WTC11 (cell line): Measurements from ENCODE around the gene MAGEB10. TPM values are rescaled to one million over a fixed set of nuclear protein-coding genes. Genes with fewer than 3 reads are reported as not detected.
"Not testable (repeated sequence)": the region's sequence is repeated elsewhere in the genome, so short reads cannot be mapped to it uniquely, and the experiment has no call there.

ENCODE experiments used
- ATAC-seq: fragments of 200-7000 bp; cut with Tn5 transposase; 2 replicates; pipeline ENCODE4 v1.10.0; 2021; ENCODE audit warnings: mild to moderate bottlenecking, moderate library complexity
- CTCF ChIA-PET: fragments of 300-600 bp; sonication (Branson Sonifier 250); formaldehyde crosslinking; loops from one replicate; lab custom pipeline; 2021; ENCODE audit warnings: antibody characterized with exemption; lab: Charles Lee
- POLR2A ChIA-PET: fragments of 350-600 bp; sonication (Branson Sonifier 250); formaldehyde crosslinking; loops from one replicate; lab custom pipeline; 2021; ENCODE audit warnings: antibody characterized with exemption; lab: Charles Lee
- DNase-seq: peaks from one replicate; pipeline ENCODE4 v3.0.0; 2021; ENCODE audit warnings: low spot score
- H3K27ac Mint-ChIP-seq: 2 replicates; pipeline ENCODE4 v1.8.0; 2021; ENCODE audit warnings: mixed read lengths
- H3K27me3 Mint-ChIP-seq: 2 replicates; pipeline ENCODE4 v1.8.0; 2021; ENCODE audit warnings: low read depth, mild to moderate bottlenecking, moderate library complexity, mixed read lengths
- H3K36me3 Mint-ChIP-seq: 2 replicates; pipeline ENCODE4 v1.8.0; 2021; ENCODE audit warnings: mixed read lengths
- H3K4me1 Mint-ChIP-seq: 2 replicates; pipeline ENCODE4 v1.8.0; 2022; ENCODE audit warnings: mixed read lengths
- H3K4me3 Mint-ChIP-seq: 2 replicates; pipeline ENCODE4 v1.8.0; 2021; ENCODE audit warnings: mild to moderate bottlenecking, moderate library complexity, mixed read lengths
- H3K9me3 Mint-ChIP-seq: 2 replicates; pipeline ENCODE4 v1.8.0; 2021; ENCODE audit warnings: mixed read lengths
- ATF1 ChIP-seq: sonication (generic); formaldehyde crosslinking; IDR thresholded peaks from 2 replicates; pipeline ENCODE4 v1.8.1; 2023; ENCODE audit warnings: mild to moderate bottlenecking, moderate library complexity, missing genetic modification reagents
- CREM ChIP-seq: sonication (generic); formaldehyde crosslinking; IDR thresholded peaks from 2 replicates; pipeline ENCODE4 v1.8.1; 2022; ENCODE audit warnings: mild to moderate bottlenecking, missing genetic modification reagents, moderate library complexity
- GRHL2 ChIP-seq: fragments of 250-450 bp; sonication (Bioruptor Pico); IDR thresholded peaks from 2 replicates; pipeline ENCODE4 v1.8.0; 2022; ENCODE audit warnings: mild to moderate bottlenecking, moderate library complexity; ENCODE audit not compliant: insufficient replicate concordance, severe bottlenecking
- JAZF1 ChIP-seq: fragments of 250-450 bp; sonication (Bioruptor Pico); IDR thresholded peaks from 2 replicates; pipeline ENCODE4 v1.9.0; 2021; ENCODE audit warnings: moderate library complexity, mild to moderate bottlenecking, inconsistent platforms
- JUN ChIP-seq: sonication (generic); formaldehyde crosslinking; IDR thresholded peaks from 2 replicates; pipeline ENCODE4 v1.8.0; 2023; ENCODE audit warnings: mild to moderate bottlenecking, missing genetic modification reagents
- MXD4 ChIP-seq: fragments of 250-450 bp; sonication (Bioruptor Pico); IDR thresholded peaks from 2 replicates; pipeline ENCODE4 v1.8.0; 2021; ENCODE audit warnings: mild to moderate bottlenecking, moderate library complexity, borderline replicate concordance
- RORB ChIP-seq: fragments of 250-450 bp; sonication (Bioruptor Pico); IDR thresholded peaks from 2 replicates; pipeline ENCODE4 v1.9.0; 2021; ENCODE audit warnings: mild to moderate bottlenecking
- TEAD4 ChIP-seq: sonication (generic); formaldehyde crosslinking; IDR thresholded peaks from 2 replicates; pipeline ENCODE4 v1.8.0; 2022; ENCODE audit warnings: mild to moderate bottlenecking, missing genetic modification reagents
- ZNF263 ChIP-seq: sonication (generic); formaldehyde crosslinking; IDR thresholded peaks from 2 replicates; pipeline ENCODE4 v1.8.1; 2022; ENCODE audit warnings: low read depth, mild to moderate bottlenecking, moderate library complexity, missing genetic modification reagents
- total RNA-seq: library from RNA; stranded (reverse); gene quantifications from 3 replicates; pipeline ENCODE4 v1.2.3, GENCODE V29; 2021
- TF ChIP-seq, protein P1 (sequence below): sonication (generic); formaldehyde crosslinking; IDR thresholded peaks from 2 replicates; pipeline ENCODE4 v1.8.0; 2022; ENCODE audit warnings: missing genetic modification reagents
- TF ChIP-seq, protein P2 (sequence below): sonication (generic); formaldehyde crosslinking; IDR thresholded peaks from 2 replicates; pipeline ENCODE4 v1.8.0; 2022; ENCODE audit warnings: mild to moderate bottlenecking, missing genetic modification reagents
- TF ChIP-seq, protein P3 (sequence below): sonication (generic); formaldehyde crosslinking; IDR thresholded peaks from 2 replicates; pipeline ENCODE4 v1.8.1; 2023; ENCODE audit warnings: mild to moderate bottlenecking, moderate library complexity, missing genetic modification reagents
- TF ChIP-seq, protein P4 (sequence below): fragments of 250-450 bp; sonication (Bioruptor Pico); conservative IDR thresholded peaks from 2 replicates; pipeline ENCODE4 v1.9.0; 2021; ENCODE audit warnings: mild to moderate bottlenecking
- TF ChIP-seq, protein P5 (sequence below): sonication (generic); formaldehyde crosslinking; IDR thresholded peaks from 2 replicates; pipeline ENCODE4 v1.8.0; 2023; ENCODE audit warnings: missing genetic modification reagents
- TF ChIP-seq, protein P6 (sequence below): fragments of 250-450 bp; sonication (Bioruptor Pico); IDR thresholded peaks from 2 replicates; pipeline ENCODE4 v1.8.0; 2021; ENCODE audit warnings: mild to moderate bottlenecking
- TF ChIP-seq, protein P7 (sequence below): sonication (generic); formaldehyde crosslinking; IDR thresholded peaks from 2 replicates; pipeline ENCODE4 v1.8.1; 2023; ENCODE audit warnings: mild to moderate bottlenecking, missing genetic modification reagents, moderate library complexity
- TF ChIP-seq, protein P8 (sequence below): fragments of 250-450 bp; sonication (Bioruptor Pico); IDR thresholded peaks from 2 replicates; pipeline ENCODE4 v1.9.0; 2021; ENCODE audit warnings: mild to moderate bottlenecking, borderline replicate concordance

Gene MAGEB10
- total RNA-seq, 1 experiment from 2014 or later: not detected

DNA sequence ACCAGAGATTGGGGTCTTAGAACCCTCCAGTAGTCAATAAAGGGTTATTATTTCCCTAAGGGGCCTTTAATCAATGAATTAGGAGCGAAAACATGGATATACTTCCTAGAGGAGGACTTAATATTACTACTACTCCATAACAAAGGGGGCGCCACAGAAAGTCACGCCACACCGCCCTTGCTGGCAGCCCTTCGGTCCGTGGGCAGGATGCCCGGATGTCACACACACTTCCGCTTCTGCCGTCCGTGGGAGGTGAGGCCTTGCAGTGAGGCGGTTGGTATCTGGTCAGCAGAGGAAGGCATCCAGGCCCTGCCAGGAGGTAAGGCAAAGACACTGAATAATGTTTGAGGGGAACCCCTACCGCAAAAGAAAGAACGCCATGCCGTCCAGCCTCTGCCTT lies 436 bp downstream of the MAGEB10 start (continued):
- TF ChIP-seq, protein P1, sequence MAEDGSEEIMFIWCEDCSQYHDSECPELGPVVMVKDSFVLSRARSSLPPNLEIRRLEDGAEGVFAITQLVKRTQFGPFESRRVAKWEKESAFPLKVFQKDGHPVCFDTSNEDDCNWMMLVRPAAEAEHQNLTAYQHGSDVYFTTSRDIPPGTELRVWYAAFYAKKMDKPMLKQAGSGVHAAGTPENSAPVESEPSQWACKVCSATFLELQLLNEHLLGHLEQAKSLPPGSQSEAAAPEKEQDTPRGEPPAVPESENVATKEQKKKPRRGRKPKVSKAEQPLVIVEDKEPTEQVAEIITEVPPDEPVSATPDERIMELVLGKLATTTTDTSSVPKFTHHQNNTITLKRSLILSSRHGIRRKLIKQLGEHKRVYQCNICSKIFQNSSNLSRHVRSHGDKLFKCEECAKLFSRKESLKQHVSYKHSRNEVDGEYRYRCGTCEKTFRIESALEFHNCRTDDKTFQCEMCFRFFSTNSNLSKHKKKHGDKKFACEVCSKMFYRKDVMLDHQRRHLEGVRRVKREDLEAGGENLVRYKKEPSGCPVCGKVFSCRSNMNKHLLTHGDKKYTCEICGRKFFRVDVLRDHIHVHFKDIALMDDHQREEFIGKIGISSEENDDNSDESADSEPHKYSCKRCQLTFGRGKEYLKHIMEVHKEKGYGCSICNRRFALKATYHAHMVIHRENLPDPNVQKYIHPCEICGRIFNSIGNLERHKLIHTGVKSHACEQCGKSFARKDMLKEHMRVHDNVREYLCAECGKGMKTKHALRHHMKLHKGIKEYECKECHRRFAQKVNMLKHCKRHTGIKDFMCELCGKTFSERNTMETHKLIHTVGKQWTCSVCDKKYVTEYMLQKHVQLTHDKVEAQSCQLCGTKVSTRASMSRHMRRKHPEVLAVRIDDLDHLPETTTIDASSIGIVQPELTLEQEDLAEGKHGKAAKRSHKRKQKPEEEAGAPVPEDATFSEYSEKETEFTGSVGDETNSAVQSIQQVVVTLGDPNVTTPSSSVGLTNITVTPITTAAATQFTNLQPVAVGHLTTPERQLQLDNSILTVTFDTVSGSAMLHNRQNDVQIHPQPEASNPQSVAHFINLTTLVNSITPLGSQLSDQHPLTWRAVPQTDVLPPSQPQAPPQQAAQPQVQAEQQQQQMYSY (CRISPR knock-in tag): no peak
- TF ChIP-seq, protein P2, sequence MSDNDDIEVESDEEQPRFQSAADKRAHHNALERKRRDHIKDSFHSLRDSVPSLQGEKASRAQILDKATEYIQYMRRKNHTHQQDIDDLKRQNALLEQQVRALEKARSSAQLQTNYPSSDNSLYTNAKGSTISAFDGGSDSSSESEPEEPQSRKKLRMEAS (CRISPR knock-in tag): no peak
- no peak for TF ChIP-seq JUN
- no peak for TF ChIP-seq GRHL2 (CRISPR knock-in tag)
- TF ChIP-seq, protein P3, sequence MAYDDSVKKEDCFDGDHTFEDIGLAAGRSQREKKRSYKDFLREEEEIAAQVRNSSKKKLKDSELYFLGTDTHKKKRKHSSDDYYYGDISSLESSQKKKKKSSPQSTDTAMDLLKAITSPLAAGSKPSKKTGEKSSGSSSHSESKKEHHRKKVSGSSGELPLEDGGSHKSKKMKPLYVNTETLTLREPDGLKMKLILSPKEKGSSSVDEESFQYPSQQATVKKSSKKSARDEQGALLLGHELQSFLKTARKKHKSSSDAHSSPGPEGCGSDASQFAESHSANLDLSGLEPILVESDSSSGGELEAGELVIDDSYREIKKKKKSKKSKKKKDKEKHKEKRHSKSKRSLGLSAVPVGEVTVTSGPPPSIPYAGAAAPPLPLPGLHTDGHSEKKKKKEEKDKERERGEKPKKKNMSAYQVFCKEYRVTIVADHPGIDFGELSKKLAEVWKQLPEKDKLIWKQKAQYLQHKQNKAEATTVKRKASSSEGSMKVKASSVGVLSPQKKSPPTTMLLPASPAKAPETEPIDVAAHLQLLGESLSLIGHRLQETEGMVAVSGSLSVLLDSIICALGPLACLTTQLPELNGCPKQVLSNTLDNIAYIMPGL (CRISPR knock-in tag): no peak
- no peak for TF ChIP-seq MXD4
- TF ChIP-seq, protein P4, sequence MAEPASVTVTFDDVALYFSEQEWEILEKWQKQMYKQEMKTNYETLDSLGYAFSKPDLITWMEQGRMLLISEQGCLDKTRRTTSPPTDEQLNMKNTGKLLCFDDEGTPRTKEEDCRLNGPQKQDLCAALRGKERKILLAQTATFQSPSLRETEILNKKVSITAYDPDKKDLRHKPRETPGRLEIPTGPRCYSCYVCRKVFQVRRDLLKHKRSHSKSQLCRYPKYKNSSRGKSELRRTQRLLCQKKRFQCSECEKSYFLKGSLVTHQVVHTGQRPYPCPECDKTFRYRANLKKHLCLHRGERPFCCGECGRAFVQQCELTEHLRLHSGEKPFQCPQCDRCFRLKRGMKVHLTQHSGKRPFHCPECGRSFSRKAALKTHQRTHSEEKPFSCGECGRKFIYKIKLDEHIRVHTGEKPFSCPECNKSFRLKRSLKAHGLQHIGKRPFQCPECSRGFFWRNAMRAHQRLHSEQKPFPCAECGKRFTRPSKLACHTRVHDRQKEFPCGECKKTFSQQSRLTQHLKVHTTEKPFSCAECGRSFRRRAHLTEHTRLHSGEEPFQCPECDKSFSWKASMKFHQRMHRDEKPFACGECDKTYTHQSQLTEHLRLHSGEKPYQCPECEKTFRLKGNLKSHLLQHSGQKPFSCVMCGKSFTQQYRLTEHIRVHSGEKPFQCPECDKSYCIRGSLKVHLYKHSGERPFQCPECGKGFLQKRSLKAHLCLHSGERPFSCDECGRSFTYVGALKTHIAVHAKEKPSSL: no peak

DNA sequence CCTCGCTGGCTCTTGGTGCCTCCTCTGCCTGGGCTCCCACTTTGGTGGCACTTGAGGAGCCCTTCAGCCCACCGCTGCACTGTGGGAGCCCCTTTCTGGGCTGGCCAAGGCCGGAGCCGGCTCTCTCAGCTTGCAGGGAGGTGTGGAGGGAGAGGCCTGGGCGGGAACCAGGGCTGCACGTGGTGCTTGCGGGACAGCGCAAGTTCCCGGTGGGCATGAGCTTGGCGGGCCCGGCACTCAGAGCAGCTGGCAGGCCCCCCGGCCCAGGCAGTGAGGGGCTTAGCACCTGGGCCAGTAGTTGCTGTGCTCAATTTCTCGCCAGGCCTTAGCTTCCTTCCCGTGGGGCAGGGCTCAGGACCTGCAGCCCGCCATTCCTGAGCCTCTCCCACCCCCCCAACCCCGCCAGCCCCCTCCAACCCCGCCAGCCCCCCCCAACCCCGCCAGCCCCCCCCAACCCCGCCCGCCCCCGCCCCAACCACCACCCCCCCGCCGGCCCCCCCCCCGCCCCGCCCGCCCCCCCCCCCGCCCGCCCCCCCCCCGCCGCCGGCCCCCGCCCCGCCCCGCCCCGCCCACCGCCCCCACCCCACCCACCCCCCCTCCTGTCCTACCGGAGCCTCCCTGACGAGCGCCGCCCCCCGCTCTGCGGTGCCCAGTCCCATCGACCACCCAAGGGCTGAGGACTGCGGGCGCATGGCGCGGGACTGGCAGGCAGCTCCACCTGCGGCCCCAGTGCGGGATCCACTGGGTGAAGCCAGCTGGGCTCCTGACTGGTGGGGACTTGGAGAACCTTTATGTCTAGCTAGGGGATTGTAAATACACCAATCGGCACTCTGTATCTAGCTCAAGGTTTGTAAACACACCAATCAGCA lies 1.4 kb downstream of the MAGEB10 start:
- H3K4me1 Mint-ChIP-seq, POLR2A ChIA-PET, DNase-seq, CTCF ChIA-PET, H3K4me3 Mint-ChIP-seq, H3K27ac Mint-ChIP-seq, H3K9me3 Mint-ChIP-seq, H3K27me3 Mint-ChIP-seq, H3K36me3 Mint-ChIP-seq, ATAC-seq: not testable (repeated sequence)

DNA sequence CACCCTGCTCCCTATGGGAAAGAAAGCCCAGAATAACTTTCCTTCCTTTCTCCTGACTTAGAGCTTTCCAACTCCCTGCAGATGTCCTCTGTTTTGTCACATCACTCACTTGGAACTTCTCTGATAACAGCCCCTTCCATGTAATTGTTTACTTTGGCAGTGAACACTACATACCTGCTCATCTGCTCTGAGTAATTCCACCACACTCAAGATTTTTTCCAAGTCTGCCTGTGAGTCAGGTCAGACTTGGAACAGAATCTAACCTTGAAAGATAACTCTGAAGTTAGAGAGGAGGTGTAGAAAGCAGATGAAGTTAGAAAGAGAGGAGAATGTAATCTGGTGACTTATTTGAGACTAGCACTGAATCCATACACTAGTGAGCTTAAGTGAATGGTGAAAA lies 7.4 kb downstream of the MAGEB10 start:
- Mint-ChIP-seq H3K27ac (no peak overlapping the region), H3K9me3 (no peaks in the 10 kb centered on the region), H3K27me3 (no peaks in the 10 kb centered on the region), H3K4me1 (no peaks in the 10 kb centered on the region), H3K36me3 (no peaks in the 10 kb centered on the region), H3K4me3 (no peak overlapping the region)
- DNase-seq: no peak
- ChIA-PET CTCF (no interaction called here), POLR2A (no interaction called here)
- no peak for ATAC-seq
- no peak for TF ChIP-seq ATF1 (CRISPR knock-in tag)
- TF ChIP-seq TEAD4: no peak
- no peak for TF ChIP-seq ZNF263
- no peak for TF ChIP-seq CREM (CRISPR knock-in tag)
- TF ChIP-seq RORB (CRISPR knock-in tag): no peak
- TF ChIP-seq JAZF1 (CRISPR knock-in tag): no peak
- TF ChIP-seq, protein P5, sequence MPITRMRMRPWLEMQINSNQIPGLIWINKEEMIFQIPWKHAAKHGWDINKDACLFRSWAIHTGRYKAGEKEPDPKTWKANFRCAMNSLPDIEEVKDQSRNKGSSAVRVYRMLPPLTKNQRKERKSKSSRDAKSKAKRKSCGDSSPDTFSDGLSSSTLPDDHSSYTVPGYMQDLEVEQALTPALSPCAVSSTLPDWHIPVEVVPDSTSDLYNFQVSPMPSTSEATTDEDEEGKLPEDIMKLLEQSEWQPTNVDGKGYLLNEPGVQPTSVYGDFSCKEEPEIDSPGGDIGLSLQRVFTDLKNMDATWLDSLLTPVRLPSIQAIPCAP (CRISPR knock-in tag): no peak
- TF ChIP-seq, protein P6, sequence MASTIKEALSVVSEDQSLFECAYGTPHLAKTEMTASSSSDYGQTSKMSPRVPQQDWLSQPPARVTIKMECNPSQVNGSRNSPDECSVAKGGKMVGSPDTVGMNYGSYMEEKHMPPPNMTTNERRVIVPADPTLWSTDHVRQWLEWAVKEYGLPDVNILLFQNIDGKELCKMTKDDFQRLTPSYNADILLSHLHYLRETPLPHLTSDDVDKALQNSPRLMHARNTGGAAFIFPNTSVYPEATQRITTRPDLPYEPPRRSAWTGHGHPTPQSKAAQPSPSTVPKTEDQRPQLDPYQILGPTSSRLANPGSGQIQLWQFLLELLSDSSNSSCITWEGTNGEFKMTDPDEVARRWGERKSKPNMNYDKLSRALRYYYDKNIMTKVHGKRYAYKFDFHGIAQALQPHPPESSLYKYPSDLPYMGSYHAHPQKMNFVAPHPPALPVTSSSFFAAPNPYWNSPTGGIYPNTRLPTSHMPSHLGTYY (CRISPR knock-in tag): no peak
- TF ChIP-seq, protein P7, sequence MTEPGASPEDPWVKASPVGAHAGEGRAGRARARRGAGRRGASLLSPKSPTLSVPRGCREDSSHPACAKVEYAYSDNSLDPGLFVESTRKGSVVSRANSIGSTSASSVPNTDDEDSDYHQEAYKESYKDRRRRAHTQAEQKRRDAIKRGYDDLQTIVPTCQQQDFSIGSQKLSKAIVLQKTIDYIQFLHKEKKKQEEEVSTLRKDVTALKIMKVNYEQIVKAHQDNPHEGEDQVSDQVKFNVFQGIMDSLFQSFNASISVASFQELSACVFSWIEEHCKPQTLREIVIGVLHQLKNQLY (CRISPR knock-in tag): no peak
- TF ChIP-seq, protein P8, sequence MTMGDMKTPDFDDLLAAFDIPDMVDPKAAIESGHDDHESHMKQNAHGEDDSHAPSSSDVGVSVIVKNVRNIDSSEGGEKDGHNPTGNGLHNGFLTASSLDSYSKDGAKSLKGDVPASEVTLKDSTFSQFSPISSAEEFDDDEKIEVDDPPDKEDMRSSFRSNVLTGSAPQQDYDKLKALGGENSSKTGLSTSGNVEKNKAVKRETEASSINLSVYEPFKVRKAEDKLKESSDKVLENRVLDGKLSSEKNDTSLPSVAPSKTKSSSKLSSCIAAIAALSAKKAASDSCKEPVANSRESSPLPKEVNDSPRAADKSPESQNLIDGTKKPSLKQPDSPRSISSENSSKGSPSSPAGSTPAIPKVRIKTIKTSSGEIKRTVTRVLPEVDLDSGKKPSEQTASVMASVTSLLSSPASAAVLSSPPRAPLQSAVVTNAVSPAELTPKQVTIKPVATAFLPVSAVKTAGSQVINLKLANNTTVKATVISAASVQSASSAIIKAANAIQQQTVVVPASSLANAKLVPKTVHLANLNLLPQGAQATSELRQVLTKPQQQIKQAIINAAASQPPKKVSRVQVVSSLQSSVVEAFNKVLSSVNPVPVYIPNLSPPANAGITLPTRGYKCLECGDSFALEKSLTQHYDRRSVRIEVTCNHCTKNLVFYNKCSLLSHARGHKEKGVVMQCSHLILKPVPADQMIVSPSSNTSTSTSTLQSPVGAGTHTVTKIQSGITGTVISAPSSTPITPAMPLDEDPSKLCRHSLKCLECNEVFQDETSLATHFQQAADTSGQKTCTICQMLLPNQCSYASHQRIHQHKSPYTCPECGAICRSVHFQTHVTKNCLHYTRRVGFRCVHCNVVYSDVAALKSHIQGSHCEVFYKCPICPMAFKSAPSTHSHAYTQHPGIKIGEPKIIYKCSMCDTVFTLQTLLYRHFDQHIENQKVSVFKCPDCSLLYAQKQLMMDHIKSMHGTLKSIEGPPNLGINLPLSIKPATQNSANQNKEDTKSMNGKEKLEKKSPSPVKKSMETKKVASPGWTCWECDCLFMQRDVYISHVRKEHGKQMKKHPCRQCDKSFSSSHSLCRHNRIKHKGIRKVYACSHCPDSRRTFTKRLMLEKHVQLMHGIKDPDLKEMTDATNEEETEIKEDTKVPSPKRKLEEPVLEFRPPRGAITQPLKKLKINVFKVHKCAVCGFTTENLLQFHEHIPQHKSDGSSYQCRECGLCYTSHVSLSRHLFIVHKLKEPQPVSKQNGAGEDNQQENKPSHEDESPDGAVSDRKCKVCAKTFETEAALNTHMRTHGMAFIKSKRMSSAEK (CRISPR knock-in tag): no peak
